Endodermal cell (in vitro differentiated cells): ENCODE data around the gene MINK1. TPM values are rescaled to one million over a fixed set of nuclear protein-coding genes. Genes with fewer than 3 reads are reported as not detected.

ENCODE experiments used
- DNase-seq: peaks from one replicate; pipeline ENCODE4 v3.0.0-alpha.2; 2017
- H3K27ac ChIP-seq: 2 replicates; pipeline ENCODE4 v1.5.1; 2013; ENCODE audit warnings: mild to moderate bottlenecking, low read depth, low read length, moderate library complexity
- H3K27me3 ChIP-seq: 2 replicates; pipeline ENCODE4 v1.6.1; 2013; ENCODE audit warnings: mild to moderate bottlenecking, low read length, moderate library complexity; ENCODE audit not compliant: insufficient read depth, control insufficient read depth, poor library complexity, severe bottlenecking
- H3K36me3 ChIP-seq: 2 replicates; pipeline ENCODE4 v1.7.0; 2013; ENCODE audit warnings: mild to moderate bottlenecking, low read length, moderate library complexity; ENCODE audit not compliant: control insufficient read depth, insufficient read depth
- H3K4me1 ChIP-seq: one replicate; pipeline ENCODE4 v1.7.0; 2013; ENCODE audit warnings: low read length; ENCODE audit not compliant: control insufficient read depth, insufficient read depth
- H3K4me3 ChIP-seq: 2 replicates; pipeline ENCODE4 v1.5.1; 2013; ENCODE audit warnings: mild to moderate bottlenecking, low read length, moderate library complexity
- H3K9ac ChIP-seq: 2 replicates; pipeline ENCODE4 v1.6.1; 2013; ENCODE audit warnings: mild to moderate bottlenecking, low read length, moderate library complexity; ENCODE audit not compliant: poor library complexity, severe bottlenecking; ENCODE audit errors: extremely low read depth
- H3K9me3 ChIP-seq: 2 replicates; pipeline ENCODE4 v1.6.1; 2013; ENCODE audit warnings: mild to moderate bottlenecking, low read length, moderate library complexity; ENCODE audit not compliant: control insufficient read depth
- H3K27ac Mint-ChIP-seq: 2 replicates; pipeline ENCODE4 v1.8.0; 2020; ENCODE audit warnings: mixed read lengths
- H3K27me3 Mint-ChIP-seq: 2 replicates; pipeline ENCODE4 v1.8.0; 2021; ENCODE audit warnings: mild to moderate bottlenecking, mixed read lengths; ENCODE audit not compliant: insufficient read depth
- H3K36me3 Mint-ChIP-seq: 2 replicates; pipeline ENCODE4 v1.8.0; 2020; ENCODE audit warnings: low read depth, mixed read lengths
- H3K4me1 Mint-ChIP-seq: 2 replicates; pipeline ENCODE4 v1.8.0; 2020; ENCODE audit warnings: mixed read lengths
- H3K4me3 Mint-ChIP-seq: 2 replicates; pipeline ENCODE4 v1.8.0; 2020; ENCODE audit warnings: mild to moderate bottlenecking, moderate library complexity, mixed read lengths
- H3K9me3 Mint-ChIP-seq: 2 replicates; pipeline ENCODE4 v1.8.0; 2020; ENCODE audit warnings: mild to moderate bottlenecking, mixed read lengths
- CTCF ChIP-seq: fragments of 200-600 bp; sonication (generic); conservative IDR thresholded peaks from 2 replicates; pipeline ENCODE4 v1.5.0; 2021; ENCODE audit warnings: antibody characterized with exemption, mild to moderate bottlenecking
- WGBS, 2 experiments: methylation state at CpG; one replicate each; pipeline versions ENCODE4 v1.1.5 to v1.1.7; 2013; ENCODE audit warnings: missing lambda C conversion rate in 2 of 2, mixed read lengths in 1 of 2; ENCODE audit not compliant: insufficient coverage in 1 of 2, insufficient read length in 1 of 2; 5-methylcytosine and 5-hydroxymethylcytosine counted together
- total RNA-seq, 2 donors: library from RNA; stranded (reverse); fragmentation: NEBNext Ultra II Directional in 1 of 2; extraction: Animal tissue kit (Norgen Biotek cat#: 25700) in 1 of 2; gene quantifications; 2 replicates in 1 of 2; 3 replicates in 1 of 2; pipeline ENCODE4 v1.2.1, GENCODE V29; 2021

Gene MINK1
- total RNA-seq, 2 donors from 2014 or later, result 75.0 to 79.7 TPM

- no peaks in the 10 kb centered on the region for H3K36me3 ChIP-seq
- Mint-ChIP-seq H3K4me3 (no peak overlapping the region), H3K27ac (peak overlapping the region; percentile 48), H3K9me3 (no peaks in the 10 kb centered on the region), H3K27me3 (no peaks in the 10 kb centered on the region), H3K4me1 (peaks cover 44% of the 10 kb centered on the region), H3K36me3 (peaks cover 12% of the 10 kb centered on the region)
- H3K27ac ChIP-seq, result no peak overlapping the region
- no peak for DNase-seq
- no peak overlapping the region for H3K9ac ChIP-seq
- no peaks in the 10 kb centered on the region for H3K9me3 ChIP-seq
- no peak overlapping the region for H3K4me3 ChIP-seq
- peaks cover under 1% of the 10 kb centered on the region for H3K4me1 ChIP-seq
- no peaks in the 10 kb centered on the region for H3K27me3 ChIP-seq
- no peak for TF ChIP-seq CTCF
Observed at GRCh38 chr17:4852567-4853207, 19.5 kb downstream of the MINK1 start.

- Histone ChIP-seq H3K36me3 (no peaks in the 10 kb centered on the region), H3K27ac (no peak overlapping the region), H3K4me3 (no peak overlapping the region), H3K4me1 (peaks cover 5% of the 10 kb centered on the region), H3K9me3 (no peaks in the 10 kb centered on the region), H3K27me3 (no peaks in the 10 kb centered on the region), H3K9ac (no peak overlapping the region)
- Mint-ChIP-seq H3K9me3 (no peaks in the 10 kb centered on the region), H3K4me3 (no peak overlapping the region), H3K4me1 (peaks cover 48% of the 10 kb centered on the region), H3K36me3 (peaks cover 12% of the 10 kb centered on the region), H3K27me3 (no peaks in the 10 kb centered on the region), H3K27ac (no peak overlapping the region)
- no peak for DNase-seq
- WGBS, 2 experiments, result 80 to 91% methylated on average over 2 of the region's 2 CpGs
- no peak for TF ChIP-seq CTCF
Observed at GRCh38 chr17:4853208-4853671, 20.1 kb downstream of the MINK1 start.

GRCh38 chr17:4854111-4854681, 21.1 kb downstream of the MINK1 start:
- Histone ChIP-seq H3K27me3 (no peaks in the 10 kb centered on the region), H3K4me1 (peaks cover 11% of the 10 kb centered on the region), H3K36me3 (no peaks in the 10 kb centered on the region), H3K27ac (peak overlapping the region; percentile 83), H3K4me3 (no peak overlapping the region), H3K9me3 (no peaks in the 10 kb centered on the region), H3K9ac (no peak overlapping the region)
- 92 to 100% methylated on average over 2 to 5 of the region's 5 CpGs for WGBS, 2 experiments
- Mint-ChIP-seq H3K4me1 (peaks cover 51% of the 10 kb centered on the region), H3K4me3 (no peak overlapping the region), H3K27me3 (no peaks in the 10 kb centered on the region), H3K9me3 (no peaks in the 10 kb centered on the region), H3K36me3 (peaks cover 12% of the 10 kb centered on the region), H3K27ac (peak overlapping the region; percentile 80)
- TF ChIP-seq CTCF, result no peak
- DNase-seq, result no peak
